Calu3 (cell line): ENCODE results near the gene CSTPP1. TPM values are rescaled to one million over a fixed set of nuclear protein-coding genes. Genes with fewer than 3 reads are reported as not detected.

Experiments used
- BruUV-seq: library from RNA; stranded (reverse); fragments of 400-500 nt; replicated peaks from 2 replicates; lab custom pipeline; 2021; lab: Mats Ljungman, UMichigan
- CTCF ChIA-PET: fragments of 300-600 bp; sonication (Branson Sonifier 250); formaldehyde crosslinking; loops from one replicate; lab custom pipeline; 2022; ENCODE audit warnings: antibody characterized with exemption; lab: Charles Lee
- DNase-seq: peaks from one replicate; pipeline ENCODE4 v3.0.0; 2022
- H3K27ac Mint-ChIP-seq: one replicate; pipeline ENCODE4 v1.8.0; 2022; ENCODE audit warnings: mixed read lengths; ENCODE audit not compliant: unreplicated experiment
- H3K27me3 Mint-ChIP-seq: one replicate; pipeline ENCODE4 v1.8.0; 2022; ENCODE audit warnings: mixed read lengths; ENCODE audit not compliant: unreplicated experiment
- H3K36me3 Mint-ChIP-seq: one replicate; pipeline ENCODE4 v1.8.0; 2022; ENCODE audit warnings: mild to moderate bottlenecking, moderate library complexity, mixed read lengths; ENCODE audit not compliant: insufficient read depth, unreplicated experiment
- H3K4me1 Mint-ChIP-seq: one replicate; pipeline ENCODE4 v1.8.0; 2022; ENCODE audit warnings: mild to moderate bottlenecking, low read depth, mixed read lengths; ENCODE audit not compliant: unreplicated experiment
- H3K4me3 Mint-ChIP-seq: one replicate; pipeline ENCODE4 v1.8.0; 2022; ENCODE audit warnings: mild to moderate bottlenecking, low read depth, moderate library complexity, mixed read lengths; ENCODE audit not compliant: unreplicated experiment
- H3K9me3 Mint-ChIP-seq: one replicate; pipeline ENCODE4 v1.8.0; 2022; ENCODE audit warnings: low read depth, mixed read lengths; ENCODE audit not compliant: unreplicated experiment
- CTCF ChIP-seq: fragments of 200-600 bp; IDR thresholded peaks from one replicate; pipeline ENCODE4 v1.8.0; 2022; ENCODE audit warnings: antibody characterized with exemption; ENCODE audit not compliant: unreplicated experiment
- intact Hi-C: fragments of 100-400 bp; cut with micrococcal nuclease; formaldehyde crosslinking; loops from one replicate; pipeline ENCODE4 v1.10.0; 2022; ENCODE audit not compliant: unreplicated experiment
- total RNA-seq: library from RNA; stranded (reverse); gene quantifications from 2 replicates; pipeline ENCODE4 v1.2.3, GENCODE V29; 2022

Gene CSTPP1
- total RNA-seq, 1 experiment from 2014 or later: 23.2 TPM

DNA sequence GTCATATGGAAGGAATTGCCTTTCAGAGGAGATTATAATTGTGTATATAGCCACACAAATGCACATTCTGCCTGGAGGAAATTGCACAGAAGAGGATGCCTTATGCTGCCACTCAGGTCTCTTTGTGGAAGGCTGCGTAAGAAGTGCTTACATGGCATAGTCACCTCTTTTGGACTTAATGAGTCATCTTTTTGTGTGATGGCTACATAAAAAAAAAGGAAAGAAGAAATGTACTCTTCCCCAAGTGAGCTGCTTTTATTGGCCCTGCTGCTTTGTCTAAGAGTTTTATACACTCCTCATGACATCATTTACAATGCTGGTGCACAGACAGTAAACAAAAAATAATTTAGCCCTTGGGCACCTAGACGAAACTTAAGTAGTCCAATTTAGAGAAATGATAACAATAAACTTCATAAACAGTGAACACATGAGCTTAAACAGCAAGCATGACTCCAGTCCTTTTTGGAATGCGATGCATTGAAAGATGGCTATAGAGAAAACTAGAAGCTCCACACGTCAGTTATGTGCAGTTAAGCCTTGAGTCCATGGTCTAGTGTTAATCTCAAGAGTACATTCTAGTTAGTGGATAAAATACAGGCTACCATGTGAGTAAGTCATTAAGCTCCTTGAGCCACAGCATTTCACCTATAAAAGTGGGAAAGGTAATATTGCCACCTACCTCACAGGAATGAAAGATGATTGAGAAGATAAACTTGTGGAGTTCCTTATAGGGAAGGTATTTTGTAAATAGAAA lies 12.0 kb downstream of the CSTPP1 start:
- no peaks in the 10 kb centered on the region for H3K27me3 Mint-ChIP-seq
- TF ChIP-seq CTCF: no peak
- CTCF ChIA-PET: interaction anchor here (0.6 kb wide), 1 partner anchor 63 kb away, joined by 4 read pairs; no protein-coding TSS in a partner anchor
- DNase-seq: no peak
- H3K4me1 Mint-ChIP-seq: no peaks in the 10 kb centered on the region
- no TSS peak for BruUV-seq
- no peaks in the 10 kb centered on the region for H3K9me3 Mint-ChIP-seq
- no peak overlapping the region for H3K27ac Mint-ChIP-seq
- no peak overlapping the region for H3K4me3 Mint-ChIP-seq
- intact Hi-C loops: no loop called here
- H3K36me3 Mint-ChIP-seq: no peaks in the 10 kb centered on the region

DNA sequence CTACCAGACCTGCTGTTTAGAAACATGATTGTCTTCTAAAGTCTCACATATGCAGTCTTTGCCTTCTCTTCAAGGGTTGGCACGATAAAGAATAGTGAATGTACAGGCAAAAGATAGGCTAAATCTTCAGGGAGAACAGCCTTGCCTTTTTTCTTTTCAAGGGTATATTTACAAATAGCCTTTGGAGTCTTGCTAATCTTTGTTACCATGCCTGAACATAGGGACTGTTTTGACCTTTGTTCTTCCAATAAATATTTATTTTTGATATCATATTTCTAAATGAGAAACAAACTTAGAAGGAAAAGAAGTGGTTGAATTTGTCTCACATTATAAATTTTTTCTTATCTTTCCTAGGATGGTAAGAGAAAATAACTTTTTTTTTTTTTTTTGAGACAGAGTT lies 12.7 kb downstream of the CSTPP1 start:
- Mint-ChIP-seq H3K36me3 (no peaks in the 10 kb centered on the region), H3K27me3 (no peaks in the 10 kb centered on the region), H3K4me1 (no peaks in the 10 kb centered on the region), H3K4me3 (no peak overlapping the region), H3K9me3 (no peaks in the 10 kb centered on the region), H3K27ac (no peak overlapping the region)
- intact Hi-C loops: no loop called here
- BruUV-seq: no TSS peak
- no peak for TF ChIP-seq CTCF
- no peak for DNase-seq
- CTCF ChIA-PET: interaction anchor here (0.6 kb wide), 1 partner anchor 64 kb away, joined by 4 read pairs; no protein-coding TSS in a partner anchor

DNA sequence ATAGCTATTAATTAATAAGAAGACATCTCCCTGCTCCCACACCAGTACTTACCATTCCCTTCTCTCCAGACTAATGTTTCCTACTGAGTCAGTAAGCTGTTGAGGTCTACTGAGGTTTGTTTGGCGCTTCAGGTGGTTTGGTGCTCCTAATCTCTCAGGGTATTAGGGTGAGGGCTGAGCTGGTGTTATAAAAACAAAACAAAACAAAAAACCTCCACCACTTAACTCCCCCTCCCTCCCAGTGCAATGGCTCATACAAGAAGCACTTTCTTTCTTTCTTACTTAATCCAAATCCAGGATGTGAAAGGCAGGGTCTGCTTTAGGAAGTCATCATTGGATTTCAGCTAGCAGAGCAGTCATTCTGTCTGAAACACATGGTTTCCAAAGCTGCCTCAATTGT lies 15.3 kb downstream of the CSTPP1 start:
- Mint-ChIP-seq H3K36me3 (no peaks in the 10 kb centered on the region), H3K27ac (no peak overlapping the region), H3K4me1 (no peaks in the 10 kb centered on the region), H3K9me3 (no peaks in the 10 kb centered on the region), H3K27me3 (no peaks in the 10 kb centered on the region), H3K4me3 (no peak overlapping the region)
- CTCF ChIA-PET: no interaction called here
- DNase-seq: no peak
- TF ChIP-seq CTCF: no peak
- intact Hi-C loops: no loop called here
- no TSS peak for BruUV-seq

- Mint-ChIP-seq H3K27me3 (no peaks in the 10 kb centered on the region), H3K4me3 (no peak overlapping the region), H3K9me3 (no peaks in the 10 kb centered on the region), H3K27ac (no peak overlapping the region), H3K4me1 (no peaks in the 10 kb centered on the region), H3K36me3 (no peaks in the 10 kb centered on the region)
- DNase-seq: no peak
- no peak for TF ChIP-seq CTCF
- CTCF ChIA-PET: no interaction called here
- intact Hi-C loops: no loop called here
- BruUV-seq: no TSS peak
These were observed 16.0 kb downstream of the CSTPP1 start for GRCh38 chr11:46952553-46952952.
